Activated CD4-positive, alpha-beta T cell treated with anti-CD3 and anti-CD28 coated beads, Interleukin-2, amount 10 ng/mL, durations not matched to agents 7 days and 5 days (primary cell): ENCODE data around the gene SH3GLB2. TPM values are rescaled to one million over a fixed set of nuclear protein-coding genes. Genes with fewer than 3 reads are reported as not detected.
A peak's percentile ranks its signal among the peaks of the same experiment; 100 is the strongest.

ENCODE experiments used
- CTCF ChIA-PET: fragments of 350-600 bp; sonication (Branson Sonifier 250); formaldehyde crosslinking; loops from one replicate; lab custom pipeline; 2021; ENCODE audit warnings: antibody characterized with exemption; lab: Charles Lee
- POLR2A ChIA-PET: fragments of 350-600 bp; sonication (Branson Sonifier 250); formaldehyde crosslinking; loops from one replicate; lab custom pipeline; 2021; ENCODE audit warnings: antibody characterized with exemption; lab: Charles Lee
- DNase-seq: peaks from one replicate; pipeline ENCODE4 v3.0.0-alpha.2; 2020
- H3K27ac Mint-ChIP-seq: one replicate; pipeline ENCODE4 v1.8.0; 2021; ENCODE audit warnings: mild to moderate bottlenecking, moderate library complexity, mixed read lengths
- H3K27me3 Mint-ChIP-seq: one replicate; pipeline ENCODE4 v1.8.0; 2021; ENCODE audit warnings: mixed read lengths
- H3K36me3 Mint-ChIP-seq: one replicate; pipeline ENCODE4 v1.8.0; 2021; ENCODE audit warnings: low read depth, mixed read lengths
- H3K4me1 Mint-ChIP-seq: one replicate; pipeline ENCODE4 v1.8.0; 2021; ENCODE audit warnings: mixed read lengths
- H3K4me3 Mint-ChIP-seq: one replicate; pipeline ENCODE4 v1.8.0; 2021; ENCODE audit warnings: mild to moderate bottlenecking, moderate library complexity, mixed read lengths
- H3K9me3 Mint-ChIP-seq: one replicate; pipeline ENCODE4 v1.8.0; 2021; ENCODE audit warnings: mixed read lengths
- total RNA-seq, 2 experiments: library from RNA; stranded (reverse); gene quantifications; one replicate each; pipeline ENCODE4 v1.2.3, GENCODE V29; 2021

Gene SH3GLB2
- total RNA-seq, 2 experiments from 2014 or later = 111 to 124 TPM

DNA sequence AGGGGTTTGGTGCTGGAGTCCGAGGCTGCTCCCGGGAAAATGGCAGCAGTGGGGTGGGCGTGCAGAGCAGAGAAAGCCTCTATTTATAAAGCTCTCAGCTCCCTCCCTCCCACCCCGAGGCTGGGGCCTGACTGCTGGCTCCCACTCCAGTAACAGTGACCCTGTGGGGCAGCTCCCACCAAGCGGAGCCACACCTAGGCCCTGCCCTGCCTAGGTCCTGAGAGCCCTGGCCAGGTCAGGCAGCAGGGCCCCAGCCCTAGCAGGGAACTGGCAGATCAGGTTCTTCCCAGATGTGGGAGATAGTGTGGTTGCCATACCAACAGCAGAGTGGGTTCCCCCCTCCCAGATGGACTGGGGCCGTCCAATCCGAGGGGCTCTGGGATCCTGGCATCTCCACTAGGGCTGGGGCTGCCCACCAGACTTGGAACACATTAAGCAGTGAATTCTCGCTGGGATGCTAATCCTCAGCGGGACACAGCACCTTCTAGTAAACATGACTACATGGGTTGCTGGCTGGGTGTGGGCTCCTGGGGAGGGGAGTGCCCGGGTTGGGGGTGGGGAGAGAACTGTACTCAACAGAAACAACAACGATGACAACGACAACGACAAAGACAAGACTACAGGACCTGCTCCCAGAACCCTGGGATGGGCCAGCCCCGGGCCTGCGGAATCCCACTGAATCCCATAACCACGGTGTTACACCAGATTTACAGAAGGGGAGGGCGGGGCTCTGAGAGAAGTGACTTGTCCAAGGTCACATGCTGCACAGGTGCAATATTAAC is 1.5 kb downstream of the SH3GLB2 start:
- Mint-ChIP-seq H3K27ac (peak overlapping the region; percentile 86), H3K36me3 (peaks cover 4% of the 10 kb centered on the region), H3K27me3 (no peaks in the 10 kb centered on the region), H3K4me1 (peaks cover 44% of the 10 kb centered on the region), H3K9me3 (no peaks in the 10 kb centered on the region), H3K4me3 (peak overlapping the region; percentile 85)
- ChIA-PET POLR2A (no interaction called here), CTCF (interaction anchor here (0.6 kb wide), 1 partner anchor 73 kb away, joined by 4 read pairs; no protein-coding TSS in a partner anchor)
- no peak for DNase-seq

DNA sequence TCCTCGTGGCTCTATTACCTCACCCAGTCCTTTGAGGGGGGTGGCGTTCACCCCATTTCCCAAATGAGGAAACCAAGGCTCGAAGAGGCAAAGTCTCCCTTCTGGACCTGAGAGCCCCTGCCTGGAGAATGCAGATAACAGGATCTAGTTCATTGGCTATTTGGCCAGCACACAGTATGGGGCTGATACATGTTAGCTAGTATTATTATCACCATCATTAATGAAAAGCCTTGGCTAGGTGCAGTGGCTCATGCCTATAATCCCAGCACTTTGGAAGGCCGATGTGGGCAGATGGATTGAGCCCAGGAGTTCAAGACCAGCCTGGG is 4.3 kb downstream of the SH3GLB2 start:
- DNase-seq = no peak
- Mint-ChIP-seq H3K27me3 (no peaks in the 10 kb centered on the region), H3K4me1 (peaks cover 40% of the 10 kb centered on the region), H3K4me3 (no peak overlapping the region), H3K9me3 (no peaks in the 10 kb centered on the region), H3K27ac (no peak overlapping the region), H3K36me3 (peaks cover 4% of the 10 kb centered on the region)
- ChIA-PET CTCF (interaction anchor here (0.7 to 1.7 kb wide), 3 partner anchors 12 to 148 kb away, joined by 4 read pairs; partner anchors contain the start of gene MIGA2), POLR2A (no interaction called here)

DNA sequence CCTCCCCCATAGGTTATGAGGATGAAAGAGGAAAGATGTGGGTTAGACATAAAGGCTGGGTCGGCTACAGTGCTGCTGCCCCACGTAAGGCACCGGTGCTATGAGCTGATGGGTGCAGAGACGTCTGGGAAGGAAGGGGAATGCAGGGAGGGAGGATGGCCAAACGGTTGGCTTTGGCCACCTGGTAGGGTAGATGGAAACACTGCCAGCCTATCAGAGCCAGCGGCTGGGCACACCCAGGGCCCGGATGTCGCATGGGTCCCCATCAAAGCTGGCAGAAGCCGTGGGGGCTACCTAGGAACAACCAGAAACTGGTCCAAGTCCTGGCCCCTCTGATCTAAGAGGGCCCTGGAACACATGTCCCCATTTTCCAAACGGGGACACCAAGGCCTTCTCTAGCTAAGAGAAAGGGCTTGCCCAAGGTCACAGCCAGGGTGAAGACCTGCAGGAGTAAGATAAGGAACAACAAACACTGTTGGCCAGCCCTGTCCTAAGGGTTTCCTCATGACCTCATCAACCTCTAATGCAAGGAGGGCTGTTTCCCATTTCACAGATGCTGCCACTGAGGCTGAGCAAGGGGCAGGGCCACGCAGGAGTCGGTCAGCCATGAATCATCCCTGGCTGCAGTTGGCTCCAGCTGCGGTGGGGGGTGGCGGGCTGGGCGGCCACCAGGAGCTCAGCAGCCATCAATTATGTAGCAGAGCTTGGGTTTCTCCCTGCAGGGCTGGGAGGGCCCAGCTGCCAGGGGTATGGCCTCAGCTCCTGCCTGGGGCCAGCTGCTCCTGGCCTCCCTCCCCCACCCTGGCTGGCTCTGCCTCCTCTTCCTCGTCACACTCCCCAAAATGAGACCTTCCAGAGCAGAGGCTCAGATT is 4.9 kb downstream of the SH3GLB2 start:
- H3K27me3 Mint-ChIP-seq = no peaks in the 10 kb centered on the region
- peaks cover 40% of the 10 kb centered on the region for H3K4me1 Mint-ChIP-seq
- peaks cover 4% of the 10 kb centered on the region for H3K36me3 Mint-ChIP-seq
- POLR2A ChIA-PET = no interaction called here
- no peaks in the 10 kb centered on the region for H3K9me3 Mint-ChIP-seq
- no peak for DNase-seq
- no peak overlapping the region for H3K4me3 Mint-ChIP-seq
- CTCF ChIA-PET = interaction anchor here (0.7 to 1.7 kb wide), 2 partner anchors 13 to 147 kb away, joined by 4 read pairs; partner anchors contain the start of gene MIGA2
- no peak overlapping the region for H3K27ac Mint-ChIP-seq

DNA sequence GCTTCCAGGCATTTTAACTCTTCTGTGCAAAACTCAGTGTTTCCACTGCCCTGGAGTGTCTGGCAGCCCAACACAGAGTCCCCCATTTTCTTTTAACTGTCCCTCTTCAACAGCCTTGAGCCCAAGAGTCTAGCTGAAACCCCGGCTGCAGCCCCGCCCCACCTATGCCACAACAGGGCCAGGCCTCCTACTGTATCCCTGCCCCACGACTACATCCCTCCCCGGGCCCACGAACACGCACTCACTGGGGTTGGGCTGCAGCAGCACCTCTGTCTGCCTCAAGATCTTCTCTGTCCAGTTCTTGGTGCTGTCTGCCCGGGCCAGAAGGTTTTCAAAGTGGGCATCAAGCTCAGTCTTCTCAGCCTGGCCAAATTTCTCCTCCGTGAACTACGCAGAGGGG is 6.1 kb downstream of the SH3GLB2 start:
- Mint-ChIP-seq H3K36me3 (peaks cover 4% of the 10 kb centered on the region), H3K27me3 (no peaks in the 10 kb centered on the region), H3K4me1 (peaks cover 35% of the 10 kb centered on the region), H3K4me3 (no peak overlapping the region), H3K9me3 (no peaks in the 10 kb centered on the region), H3K27ac (peak overlapping the region; percentile 58)
- CTCF ChIA-PET = interaction anchor here (1.0 to 1.7 kb wide), 2 partner anchors 14 to 16 kb away, joined by 4 to 5 read pairs; partner anchors contain the start of gene MIGA2
- DNase-seq = no peak
- POLR2A ChIA-PET = no interaction called here

DNA sequence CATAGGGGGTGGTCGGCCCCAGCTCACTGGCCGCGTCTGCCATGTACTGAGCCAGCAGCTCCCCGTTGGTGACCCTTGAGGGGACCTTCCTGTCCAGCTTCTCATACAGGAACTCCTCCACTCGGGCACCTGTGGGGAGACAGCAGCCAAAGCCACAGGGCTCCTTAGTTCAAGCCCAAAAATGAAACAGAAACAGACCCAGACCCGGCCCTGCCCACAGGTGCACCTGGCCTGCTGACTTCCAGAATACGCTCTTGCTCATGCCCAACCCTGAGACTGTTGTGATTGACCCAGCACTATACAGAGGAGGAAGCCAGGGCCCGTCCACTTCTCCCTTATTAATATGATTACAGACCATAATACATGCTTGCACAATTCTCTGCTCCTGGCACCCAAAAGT is 7.0 kb downstream of the SH3GLB2 start:
- DNase-seq = peak; percentile 27
- no peaks in the 10 kb centered on the region for H3K27me3 Mint-ChIP-seq
- no peak overlapping the region for H3K4me3 Mint-ChIP-seq
- ChIA-PET POLR2A (no interaction called here), CTCF (interaction anchor here (0.6 kb wide), 1 partner anchor 905 kb away, joined by 3 read pairs; no protein-coding TSS in a partner anchor)
- peak overlapping the region; percentile 60 for H3K27ac Mint-ChIP-seq
- H3K36me3 Mint-ChIP-seq = peaks cover 4% of the 10 kb centered on the region
- no peaks in the 10 kb centered on the region for H3K9me3 Mint-ChIP-seq
- H3K4me1 Mint-ChIP-seq = peaks cover 29% of the 10 kb centered on the region

DNA sequence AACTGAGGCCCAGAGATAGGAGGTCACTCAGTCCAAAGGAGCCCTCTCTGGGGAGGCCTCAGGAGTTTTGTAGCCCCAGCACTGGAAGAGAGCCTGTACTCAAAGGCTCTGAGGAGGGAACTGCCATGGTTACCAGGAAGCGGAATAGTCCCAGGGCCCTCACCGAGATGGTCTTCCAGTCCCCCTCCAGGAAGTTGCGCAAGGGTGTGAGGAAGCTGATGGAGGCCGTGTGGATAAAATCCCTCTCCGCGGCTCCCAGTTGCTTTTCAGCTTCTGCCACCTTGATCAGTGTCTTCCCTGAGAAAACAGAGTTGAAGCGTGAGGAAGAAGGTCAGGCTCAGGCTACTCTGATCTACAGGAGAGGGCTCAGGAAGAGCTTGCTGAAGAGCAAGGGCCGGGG is 13.5 kb downstream of the SH3GLB2 start:
- H3K36me3 Mint-ChIP-seq = no peaks in the 10 kb centered on the region
- CTCF ChIA-PET = interaction anchor here (1.3 to 1.8 kb wide), 2 partner anchors 9 to 18 kb away, joined by 3 to 6 read pairs; no protein-coding TSS in a partner anchor
- H3K27me3 Mint-ChIP-seq = no peaks in the 10 kb centered on the region
- H3K4me3 Mint-ChIP-seq = no peak overlapping the region
- DNase-seq = no peak
- no peak overlapping the region for H3K27ac Mint-ChIP-seq
- H3K4me1 Mint-ChIP-seq = no peaks in the 10 kb centered on the region
- POLR2A ChIA-PET = no interaction called here
- no peaks in the 10 kb centered on the region for H3K9me3 Mint-ChIP-seq

DNA sequence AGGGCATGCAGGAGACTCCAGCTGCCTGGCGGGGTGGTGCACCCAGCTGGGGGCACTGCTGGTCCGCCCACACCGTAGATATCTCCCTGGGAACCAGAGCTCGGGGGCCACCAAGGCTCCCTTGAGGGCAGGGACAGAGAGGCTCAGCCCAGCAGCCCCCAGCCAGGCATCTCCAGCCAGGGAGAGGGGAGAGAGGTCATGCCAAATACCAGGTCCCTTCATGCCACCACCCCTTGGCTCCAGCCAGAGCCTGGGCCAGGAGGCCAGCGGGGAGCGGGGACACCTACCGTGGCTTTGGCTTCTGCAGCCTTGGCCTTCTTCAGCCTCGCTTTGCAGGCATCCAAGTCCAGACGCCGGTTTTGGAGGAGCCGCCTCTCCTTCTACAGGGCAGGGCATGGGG is 14.0 kb downstream of the SH3GLB2 start:
- no peaks in the 10 kb centered on the region for H3K27me3 Mint-ChIP-seq
- ChIA-PET POLR2A (no interaction called here), CTCF (interaction anchor here (1.8 kb wide), 1 partner anchor 8 kb away, joined by 6 read pairs; no protein-coding TSS in a partner anchor)
- no peaks in the 10 kb centered on the region for H3K4me1 Mint-ChIP-seq
- no peak overlapping the region for H3K27ac Mint-ChIP-seq
- no peak overlapping the region for H3K4me3 Mint-ChIP-seq
- H3K36me3 Mint-ChIP-seq = no peaks in the 10 kb centered on the region
- no peak for DNase-seq
- no peaks in the 10 kb centered on the region for H3K9me3 Mint-ChIP-seq

DNA sequence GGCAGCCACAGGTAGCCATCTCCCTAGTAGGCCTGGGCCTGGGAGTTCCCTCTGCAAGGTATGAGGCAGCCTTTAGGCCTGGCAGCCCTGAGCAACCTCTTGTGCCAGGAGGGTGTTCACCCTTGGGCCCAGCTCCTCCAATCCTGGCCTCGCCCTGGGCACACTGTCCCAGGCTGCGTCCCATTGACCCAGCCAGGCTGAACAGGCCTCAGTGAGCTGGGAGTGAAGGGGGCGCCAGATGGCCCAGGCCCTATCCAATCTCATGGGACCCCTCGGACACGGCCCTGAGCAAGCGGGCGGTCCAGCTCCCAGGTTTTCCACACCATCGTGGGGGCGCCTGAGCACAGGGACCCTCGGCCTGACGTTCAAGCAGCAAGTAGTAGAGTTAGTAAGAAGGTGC is 14.5 kb downstream of the SH3GLB2 start:
- H3K4me3 Mint-ChIP-seq = no peak overlapping the region

DNA sequence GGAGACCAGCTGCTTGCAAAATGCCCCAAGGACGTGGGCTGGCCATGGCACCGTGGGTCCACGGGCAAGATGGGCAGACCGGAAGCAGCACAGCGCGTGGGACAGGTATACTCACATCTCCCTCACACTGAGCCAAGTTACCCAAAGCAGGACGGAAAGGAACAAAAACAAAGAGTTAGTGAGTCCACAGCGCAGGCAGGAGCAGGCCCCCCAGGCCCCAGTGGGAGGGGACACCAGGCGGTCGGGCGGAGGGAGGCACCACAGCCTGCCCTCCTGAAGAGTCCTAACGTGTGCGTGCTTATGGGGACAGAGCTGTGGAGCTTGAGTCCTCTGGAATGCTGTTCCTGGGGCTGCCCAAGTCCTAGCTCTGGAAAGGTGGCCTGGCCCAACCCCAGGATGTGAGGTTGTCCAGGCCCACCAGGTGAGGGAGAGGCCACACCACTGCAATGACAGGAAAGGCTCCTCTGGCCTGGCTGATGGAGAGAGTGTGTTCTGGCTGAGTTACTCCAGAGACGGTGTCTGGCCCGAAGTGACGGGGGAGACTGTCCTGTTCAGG is 15.2 kb downstream of the SH3GLB2 start:
- no peak overlapping the region for H3K27ac Mint-ChIP-seq
- H3K36me3 Mint-ChIP-seq = no peaks in the 10 kb centered on the region
- CTCF ChIA-PET = interaction anchor here (1.5 kb wide), 1 partner anchor 17 kb away, joined by 3 read pairs; no protein-coding TSS in a partner anchor
- no peaks in the 10 kb centered on the region for H3K4me1 Mint-ChIP-seq
- POLR2A ChIA-PET = no interaction called here
- H3K4me3 Mint-ChIP-seq = no peak overlapping the region
- no peaks in the 10 kb centered on the region for H3K9me3 Mint-ChIP-seq
- DNase-seq = no peak
- no peaks in the 10 kb centered on the region for H3K27me3 Mint-ChIP-seq

More for the DNA sequence above, 14.5 kb downstream of the SH3GLB2 start:
- DNase-seq = no peak
- no peaks in the 10 kb centered on the region for H3K27me3 Mint-ChIP-seq
- no peaks in the 10 kb centered on the region for H3K4me1 Mint-ChIP-seq
- POLR2A ChIA-PET = no interaction called here
- CTCF ChIA-PET = interaction anchor here (1.5 kb wide), 1 partner anchor 16 kb away, joined by 3 read pairs; no protein-coding TSS in a partner anchor
- no peaks in the 10 kb centered on the region for H3K36me3 Mint-ChIP-seq
- no peaks in the 10 kb centered on the region for H3K9me3 Mint-ChIP-seq
- H3K27ac Mint-ChIP-seq = no peak overlapping the region

DNA sequence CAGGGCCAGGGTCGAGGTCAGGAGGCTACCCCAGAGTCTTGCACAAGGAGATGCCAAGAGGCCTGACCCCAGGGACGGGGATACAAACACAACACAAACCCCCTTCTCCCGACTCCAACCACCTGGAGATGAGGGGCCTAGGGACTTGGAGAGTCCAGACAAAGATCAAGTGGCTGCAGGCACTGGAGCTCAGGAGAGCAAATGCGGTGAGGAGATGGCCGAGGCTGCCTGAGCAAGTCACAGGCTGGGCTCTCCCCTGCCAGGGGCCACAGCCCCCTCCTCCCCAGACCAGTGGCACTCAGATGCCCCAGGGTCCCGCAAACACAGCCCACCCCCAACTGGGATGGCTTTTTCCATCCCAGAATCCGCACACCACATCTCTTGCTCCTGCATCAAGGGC is 15.8 kb downstream of the SH3GLB2 start:
- no peaks in the 10 kb centered on the region for H3K27me3 Mint-ChIP-seq
- no peak for DNase-seq
- ChIA-PET POLR2A (no interaction called here), CTCF (interaction anchor here (1.5 kb wide), 1 partner anchor 17 kb away, joined by 3 read pairs; no protein-coding TSS in a partner anchor)
- peaks cover 6% of the 10 kb centered on the region for H3K36me3 Mint-ChIP-seq
- H3K4me3 Mint-ChIP-seq = no peak overlapping the region
- no peak overlapping the region for H3K27ac Mint-ChIP-seq
- no peaks in the 10 kb centered on the region for H3K9me3 Mint-ChIP-seq
- H3K4me1 Mint-ChIP-seq = no peaks in the 10 kb centered on the region

DNA sequence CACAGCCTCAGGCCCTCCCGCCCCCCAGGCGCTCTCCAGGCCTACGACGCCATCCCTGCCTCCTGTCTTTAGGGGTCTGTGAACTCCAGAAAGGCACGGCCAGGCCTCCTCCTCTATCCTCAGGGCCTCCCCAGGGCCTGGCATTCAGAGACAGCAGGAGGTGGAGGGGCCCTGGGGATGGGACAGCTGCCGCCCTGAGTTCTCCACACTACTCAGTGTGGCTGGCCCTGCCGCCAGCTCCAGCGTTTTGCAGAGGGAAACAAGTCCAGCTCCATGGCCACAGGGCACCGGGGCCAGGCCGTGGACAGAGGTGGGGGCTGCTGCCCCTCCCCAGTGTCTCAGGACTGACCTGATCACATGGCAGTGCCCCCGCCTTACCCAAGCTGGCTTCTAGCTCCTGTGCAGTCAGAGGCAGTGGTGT is 16.4 kb downstream of the SH3GLB2 start:
- POLR2A ChIA-PET = no interaction called here
- Mint-ChIP-seq H3K36me3 (peaks cover 8% of the 10 kb centered on the region), H3K27me3 (no peaks in the 10 kb centered on the region), H3K27ac (no peak overlapping the region), H3K4me1 (no peaks in the 10 kb centered on the region), H3K4me3 (no peak overlapping the region), H3K9me3 (no peaks in the 10 kb centered on the region)
- CTCF ChIA-PET = no interaction called here
- DNase-seq = no peak

DNA sequence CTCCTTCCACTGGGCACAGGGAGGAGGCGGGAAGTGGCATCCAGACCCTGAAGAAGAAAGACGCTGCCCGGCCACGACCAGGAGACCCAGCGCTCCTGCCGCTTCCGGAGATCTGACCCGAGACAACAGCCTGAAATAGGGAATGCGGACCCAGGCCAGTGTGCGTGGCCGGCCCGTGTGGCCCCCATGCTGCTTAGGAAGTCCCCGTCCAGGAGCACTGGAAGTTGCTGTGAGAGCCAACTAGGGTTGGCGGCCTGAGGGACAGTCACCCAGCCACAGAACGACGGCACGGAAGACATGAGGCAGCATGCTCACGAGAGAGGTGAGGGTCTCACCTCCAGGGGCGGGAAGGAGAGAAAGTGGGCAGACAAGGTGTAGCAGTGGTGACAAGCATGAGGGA is 17.0 kb downstream of the SH3GLB2 start:
- H3K4me3 Mint-ChIP-seq = no peak overlapping the region
- H3K36me3 Mint-ChIP-seq = peaks cover 12% of the 10 kb centered on the region
- H3K27me3 Mint-ChIP-seq = no peaks in the 10 kb centered on the region
- H3K9me3 Mint-ChIP-seq = no peaks in the 10 kb centered on the region
- no peak for DNase-seq
- no peaks in the 10 kb centered on the region for H3K4me1 Mint-ChIP-seq
- H3K27ac Mint-ChIP-seq = no peak overlapping the region
- POLR2A ChIA-PET = no interaction called here
- CTCF ChIA-PET = interaction anchor here (1.6 kb wide), 1 partner anchor 9 kb away, joined by 4 read pairs; no protein-coding TSS in a partner anchor
